Stomach (tissue), 4 donors: ENCODE measurements around the gene BLOC1S4.

Experiments
- CTCF ChIP-seq, 7 experiments: fragments of 450-650 bp in 4 of 7; fragments of 200-600 bp in 3 of 7; sonication (generic) in 3 of 7; IDR thresholded peaks; one replicate each; pipeline ENCODE4 v1.5.1; 2016 to 2019; ENCODE audit warnings: antibody characterized with exemption in 7 of 7, control low read depth in 2 of 7, mild to moderate bottlenecking in 1 of 7
- POLR2A ChIP-seq, 4 donors: fragments of 450-650 bp; IDR thresholded peaks; one replicate each; pipeline ENCODE4 v1.6.1; 2016; ENCODE audit warnings: antibody characterized with exemption in 4 of 4, control low read depth in 2 of 4, mild to moderate bottlenecking in 1 of 4, moderate library complexity in 1 of 4

GRCh38 chr4:6710996-6711395 lies 5.0 kb upstream of the BLOC1S4 start:
- no peak for TF ChIP-seq CTCF (IDR thresholded peaks at IDR 0.05)
- TF ChIP-seq POLR2A (IDR thresholded peaks at IDR 0.05): no peak
